ENCODE data around the gene FAM114A1. TPM values are rescaled to one million over a fixed set of nuclear protein-coding genes. Genes with fewer than 3 reads are reported as not detected.

The FAM114A1 gene
- total RNA-seq: 10 to 100 TPM; 55.3 to 88.9 (median 69.4) TPM
- long read RNA-seq, full-length matches to known transcripts: 1 of 32 reads
- long read RNA-seq, partial matches to known transcripts: 16 of 32 reads
- long read RNA-seq, other reads (novel, unspliced or antisense): 15 of 32 reads

DNA sequence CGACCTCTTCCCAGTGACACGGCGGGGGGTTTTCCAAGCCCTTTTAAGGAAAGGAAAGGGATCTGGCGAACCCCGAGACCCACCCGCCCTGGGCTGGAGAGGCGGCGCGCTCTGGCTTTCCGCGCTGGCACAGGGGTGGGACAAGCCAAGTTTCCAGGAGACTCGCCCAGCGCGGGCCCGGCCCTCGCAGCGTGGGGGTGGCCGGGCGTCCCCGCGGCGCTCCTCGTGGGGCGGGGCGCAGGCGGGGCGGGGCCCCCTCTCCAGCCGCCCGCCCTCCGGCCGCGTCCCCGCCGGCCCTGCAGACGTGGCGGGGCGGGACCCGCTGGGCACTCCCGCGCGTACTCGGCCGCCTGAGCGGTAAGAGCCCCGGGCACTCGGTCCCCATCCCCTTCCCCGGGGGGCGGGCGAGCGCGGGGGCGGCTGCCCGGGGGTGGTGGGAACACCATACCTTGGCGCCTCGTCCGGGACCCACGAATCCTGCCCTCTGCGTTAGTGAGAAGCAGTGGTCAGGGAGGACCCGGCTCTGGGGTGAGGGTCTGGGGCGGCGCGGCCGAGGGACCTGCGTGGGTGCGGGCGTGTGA, at the start of gene FAM114A1:
FAM114A1 (plus strand) TSS at position 329 of the 581 bp plus-strand sequence. CDS start 10,273 bp downstream, outside the sequence.
- H3K4me3 ChIP-seq: peak within 1 kb of the TSS; percentile 65 to 75 (median 71)
- peaks cover 0 to 8% (median 2%) of the 10 kb centered on the region in 4 donors for H3K36me3 ChIP-seq
- no peaks in the 10 kb centered on the region for H3K27me3 ChIP-seq
- peak within 1 kb of the TSS; percentile 94 to 98 (median 97) for H3K27ac ChIP-seq
- ATAC-seq (peak; percentile 80 to 92 (median 88)), DNase-seq (peak; percentile 91 to 94 (median 93))
- intact Hi-C loops (cut with DNase I): no loop called here
- TF ChIP-seq, protein P1, sequence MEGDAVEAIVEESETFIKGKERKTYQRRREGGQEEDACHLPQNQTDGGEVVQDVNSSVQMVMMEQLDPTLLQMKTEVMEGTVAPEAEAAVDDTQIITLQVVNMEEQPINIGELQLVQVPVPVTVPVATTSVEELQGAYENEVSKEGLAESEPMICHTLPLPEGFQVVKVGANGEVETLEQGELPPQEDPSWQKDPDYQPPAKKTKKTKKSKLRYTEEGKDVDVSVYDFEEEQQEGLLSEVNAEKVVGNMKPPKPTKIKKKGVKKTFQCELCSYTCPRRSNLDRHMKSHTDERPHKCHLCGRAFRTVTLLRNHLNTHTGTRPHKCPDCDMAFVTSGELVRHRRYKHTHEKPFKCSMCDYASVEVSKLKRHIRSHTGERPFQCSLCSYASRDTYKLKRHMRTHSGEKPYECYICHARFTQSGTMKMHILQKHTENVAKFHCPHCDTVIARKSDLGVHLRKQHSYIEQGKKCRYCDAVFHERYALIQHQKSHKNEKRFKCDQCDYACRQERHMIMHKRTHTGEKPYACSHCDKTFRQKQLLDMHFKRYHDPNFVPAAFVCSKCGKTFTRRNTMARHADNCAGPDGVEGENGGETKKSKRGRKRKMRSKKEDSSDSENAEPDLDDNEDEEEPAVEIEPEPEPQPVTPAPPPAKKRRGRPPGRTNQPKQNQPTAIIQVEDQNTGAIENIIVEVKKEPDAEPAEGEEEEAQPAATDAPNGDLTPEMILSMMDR (IDR thresholded peaks at IDR 0.05): peak in 1 of 4 donors; percentile 2
- TF ChIP-seq POLR2A (IDR thresholded peaks at IDR 0.05): peak; percentile 74
- peaks cover 0 to 43% (median 12%) of the 10 kb centered on the region in 4 donors for H3K4me1 ChIP-seq
- WGBS (ENCODE audit: insufficient coverage, low coverage, low lambda C conversion rate, missing lambda C conversion rate): 0% methylated on average over 11 of the region's 66 CpGs
- no peaks in the 10 kb centered on the region for H3K9me3 ChIP-seq

DNA sequence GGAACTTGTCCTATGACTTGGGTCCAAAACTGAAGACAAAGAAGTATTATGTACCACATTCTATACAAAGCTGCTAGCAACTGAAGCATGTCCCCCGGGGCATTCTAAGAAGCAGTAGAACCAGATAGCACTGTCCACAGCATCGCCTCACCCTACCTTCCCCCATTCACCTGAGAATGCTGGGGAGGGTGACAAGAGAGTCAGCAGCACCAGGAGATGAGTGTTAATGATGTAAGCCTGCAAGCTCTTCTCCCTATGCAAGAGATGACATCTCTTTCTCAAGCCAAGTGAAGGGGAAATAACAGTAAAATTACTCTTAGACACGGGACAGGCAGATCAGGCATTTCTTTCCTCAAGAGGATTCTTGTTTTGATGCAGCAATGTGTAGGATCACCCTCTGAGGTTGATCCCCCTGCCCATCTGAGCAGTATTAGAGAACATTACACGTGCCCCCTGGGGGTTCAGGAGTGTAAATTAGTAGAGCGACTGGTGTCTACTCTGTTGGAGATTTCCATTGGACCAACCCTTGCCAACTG, 49.1 kb upstream of the FAM114A1 start:
- TF ChIP-seq POLR2A (IDR thresholded peaks at IDR 0.05): no peak
- TF ChIP-seq, protein P1 (IDR thresholded peaks at IDR 0.05): no peak
- no peaks in the 10 kb centered on the region for H3K36me3 ChIP-seq
- 66% methylated on average over 4 of the region's 5 CpGs for WGBS (ENCODE audit: insufficient coverage, low coverage, low lambda C conversion rate, missing lambda C conversion rate)
- no peak overlapping the region for H3K4me3 ChIP-seq
- H3K27ac ChIP-seq: no peak overlapping the region
- H3K4me1 ChIP-seq: no peaks in the 10 kb centered on the region
- no peak for DNase-seq
- no peak for ATAC-seq
- H3K9me3 ChIP-seq: no peaks in the 10 kb centered on the region
- intact Hi-C loops (cut with DNase I): no loop called here
- no peaks in the 10 kb centered on the region for H3K27me3 ChIP-seq

DNA sequence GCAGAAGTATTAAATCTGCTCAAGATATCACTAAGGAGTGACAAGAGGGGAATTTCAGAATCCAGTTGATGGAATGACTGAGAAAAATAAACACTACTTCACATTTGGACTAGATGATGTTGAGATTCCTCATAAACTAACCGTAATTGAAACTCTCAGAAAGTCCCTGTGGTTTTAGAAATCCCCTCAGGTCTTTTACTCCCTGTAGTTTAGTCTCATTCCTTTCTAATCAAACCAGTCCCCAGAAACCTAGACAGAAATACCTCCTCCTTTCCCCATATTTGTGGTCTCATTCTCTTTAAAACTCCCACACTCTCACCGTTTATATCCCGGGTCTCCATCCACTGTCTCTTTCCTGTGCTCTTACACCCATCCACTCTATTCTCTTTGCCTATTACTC, 48.0 kb upstream of the FAM114A1 start:
- ATAC-seq (no peak), DNase-seq (no peak)
- no peak overlapping the region for H3K4me3 ChIP-seq
- intact Hi-C loops (cut with DNase I): no loop called here
- H3K27me3 ChIP-seq: no peaks in the 10 kb centered on the region
- H3K27ac ChIP-seq: no peak overlapping the region
- no peaks in the 10 kb centered on the region for H3K36me3 ChIP-seq
- TF ChIP-seq, protein P1 (IDR thresholded peaks at IDR 0.05): no peak
- TF ChIP-seq POLR2A (IDR thresholded peaks at IDR 0.05): no peak
- no peaks in the 10 kb centered on the region for H3K9me3 ChIP-seq
- H3K4me1 ChIP-seq: no peaks in the 10 kb centered on the region
- WGBS (ENCODE audit: insufficient coverage, low coverage, low lambda C conversion rate, missing lambda C conversion rate): 58% methylated on average over 3 of the region's 3 CpGs

DNA sequence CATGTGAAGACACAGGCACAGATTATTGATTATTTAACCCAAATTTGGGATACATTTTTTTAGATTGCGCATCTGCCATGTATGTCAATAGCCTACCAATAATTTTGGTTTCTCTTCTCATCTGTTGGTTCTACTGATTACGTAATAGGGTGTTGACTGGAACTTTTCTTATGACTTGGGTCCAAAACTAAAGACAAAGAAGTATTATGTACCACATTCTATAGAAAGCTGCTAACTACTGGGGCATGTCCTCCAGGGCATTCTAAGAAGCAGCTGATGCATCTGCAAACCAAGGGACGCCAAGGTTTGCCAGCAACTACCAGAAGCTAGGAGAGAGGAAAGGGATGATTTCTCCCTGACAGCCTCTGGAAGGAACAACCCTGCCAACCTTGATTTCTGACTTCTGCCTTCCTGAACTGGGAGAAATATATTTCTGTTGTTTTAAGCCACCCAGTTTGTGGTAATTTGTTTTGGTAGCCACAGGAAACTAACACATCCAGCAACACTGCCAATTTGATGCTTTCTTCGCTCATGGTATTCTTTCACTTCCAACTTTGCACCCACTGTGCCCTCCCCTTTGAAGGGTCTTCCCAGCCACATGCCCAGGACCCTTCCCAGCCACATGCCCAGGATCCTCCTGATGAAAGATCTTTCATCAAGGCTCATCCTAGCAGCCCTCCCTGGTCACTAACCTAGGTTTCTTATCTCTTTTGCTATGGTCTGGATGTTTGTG, 47.1 kb upstream of the FAM114A1 start:
- Histone ChIP-seq H3K4me3 (no peak overlapping the region), H3K36me3 (no peaks in the 10 kb centered on the region), H3K9me3 (no peaks in the 10 kb centered on the region), H3K27ac (no peak overlapping the region), H3K27me3 (no peaks in the 10 kb centered on the region), H3K4me1 (no peaks in the 10 kb centered on the region)
- no peak for TF ChIP-seq POLR2A (IDR thresholded peaks at IDR 0.05)
- TF ChIP-seq, protein P1 (IDR thresholded peaks at IDR 0.05): no peak
- intact Hi-C loops (cut with DNase I): no loop called here
- ATAC-seq (no peak), DNase-seq (no peak)
- WGBS (ENCODE audit: insufficient coverage, low coverage, low lambda C conversion rate, missing lambda C conversion rate): 75% methylated on average over 3 of the region's 4 CpGs

Data from right lobe of liver (tissue), 6 donors.